ENCODE results near the gene LMBR1L.

DNA sequence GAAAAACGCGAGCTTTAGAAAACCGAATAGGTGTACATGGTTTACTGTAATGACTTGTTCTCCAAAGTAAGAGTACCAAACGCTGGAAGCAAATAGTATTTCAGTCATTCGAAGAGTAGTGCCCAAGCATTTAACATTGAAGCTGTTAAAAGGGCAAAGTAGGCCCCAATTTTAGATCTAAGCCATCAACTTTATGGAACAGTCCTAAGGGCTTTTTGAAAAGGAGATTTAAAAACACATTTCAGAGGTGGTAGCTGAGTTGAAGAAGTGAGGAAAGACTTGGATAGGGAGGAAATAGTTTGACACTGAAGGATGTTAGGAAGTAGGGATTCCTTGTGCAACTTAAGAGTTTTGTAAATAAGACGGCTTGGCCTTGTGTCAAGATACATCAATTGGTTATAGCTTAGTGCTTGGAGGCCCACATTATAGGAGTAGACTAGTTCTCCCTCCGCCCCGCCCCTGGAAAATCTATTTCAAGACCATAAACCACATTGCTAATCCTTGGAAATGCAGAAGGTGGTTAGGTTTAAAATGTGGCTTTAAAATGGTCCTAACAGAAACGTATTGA, 21.3 kb upstream of the LMBR1L start:
- TF ChIP-seq FOXM1 (IDR thresholded peaks at IDR 0.05; ENCODE audit: borderline replicate concordance, low read depth): no peak
- no peak for TF ChIP-seq REST (IDR thresholded peaks at IDR 0.05; ENCODE audit: low read depth)
- no peak for TF ChIP-seq TEAD4 (IDR thresholded peaks at IDR 0.05)
- TF ChIP-seq TAF1 (IDR thresholded peaks at IDR 0.05; ENCODE audit: low read depth): no peak
- TF ChIP-seq EGR1 (IDR thresholded peaks at IDR 0.05): no peak
- TF ChIP-seq CREB1 (IDR thresholded peaks at IDR 0.05; ENCODE audit: low read depth): no peak
- no peak for TF ChIP-seq RAD21 (IDR thresholded peaks at IDR 0.05; ENCODE audit: low read depth)
- no peak for TF ChIP-seq MAX (IDR thresholded peaks at IDR 0.05)
- no peak for TF ChIP-seq YY1 (IDR thresholded peaks at IDR 0.05; ENCODE audit: low read depth)
- no peak for TF ChIP-seq EP300 (IDR thresholded peaks at IDR 0.05; ENCODE audit: borderline replicate concordance)

All from Ishikawa (cell line).